ENCODE measurements around the gene TMEM80.
"Not testable (repeated sequence)": the region's sequence is repeated elsewhere in the genome, so short reads cannot be mapped to it uniquely, and the experiment has no call there.

Gene TMEM80

GRCh38 chr11:695538-696248, at the start of gene TMEM80:
TMEM80 (plus strand) TSS chr11:695816; CDS start chr11:695828, 12 bp downstream.
- DNase-seq (ENCODE audit: low read depth in 1 of 2, low spot score in 1 of 2), result peak; percentile 92 to 98

DNA sequence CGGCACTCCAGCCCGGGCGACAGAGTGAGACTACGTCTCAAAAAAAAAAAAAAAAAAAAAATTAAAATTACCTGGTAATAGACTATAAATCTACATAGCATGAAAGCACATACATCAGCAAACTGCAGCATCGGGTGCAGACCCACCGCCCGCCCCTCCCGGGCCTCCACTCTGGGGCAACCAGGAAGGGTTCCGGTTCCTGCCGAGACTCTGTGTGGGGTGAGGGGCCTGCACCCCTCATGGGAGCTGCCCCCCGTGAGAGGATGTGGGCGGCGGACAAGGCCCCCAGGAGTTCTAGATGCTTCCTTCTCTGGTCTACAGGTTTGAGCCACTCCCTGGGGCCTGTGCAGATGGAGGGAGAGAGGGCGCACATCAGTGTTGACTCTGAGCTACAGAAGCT, 49.4 kb upstream of the TMEM80 start:
- DNase-seq (ENCODE audit: low read depth in 1 of 2, low spot score in 1 of 2), result no peak

DNA sequence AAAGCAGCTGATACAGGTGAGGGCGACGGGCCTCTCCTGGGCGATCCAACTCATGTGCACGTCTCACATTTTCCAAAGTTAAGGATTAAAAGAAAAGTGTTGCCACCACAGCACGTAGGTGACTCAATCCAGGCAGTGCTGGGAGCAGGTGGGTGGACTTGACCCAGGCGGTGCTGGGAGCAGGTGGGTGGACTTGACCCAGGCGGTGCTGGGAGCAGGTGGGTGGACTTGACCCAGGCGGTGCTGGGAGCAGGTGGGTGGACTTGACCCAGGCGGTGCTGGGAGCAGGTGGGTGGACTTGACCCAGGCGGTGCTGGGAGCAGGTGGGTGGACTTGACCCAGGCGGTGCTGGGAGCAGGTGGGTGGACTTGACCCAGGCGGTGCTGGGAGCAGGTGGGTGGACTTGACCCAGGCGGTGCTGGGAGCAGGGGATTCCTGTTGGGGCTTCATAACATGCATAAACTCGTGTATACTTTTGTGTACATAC, 47.9 kb upstream of the TMEM80 start:
- DNase-seq (ENCODE audit: low read depth in 1 of 2, low spot score in 1 of 2), result not testable (repeated sequence)

DNA sequence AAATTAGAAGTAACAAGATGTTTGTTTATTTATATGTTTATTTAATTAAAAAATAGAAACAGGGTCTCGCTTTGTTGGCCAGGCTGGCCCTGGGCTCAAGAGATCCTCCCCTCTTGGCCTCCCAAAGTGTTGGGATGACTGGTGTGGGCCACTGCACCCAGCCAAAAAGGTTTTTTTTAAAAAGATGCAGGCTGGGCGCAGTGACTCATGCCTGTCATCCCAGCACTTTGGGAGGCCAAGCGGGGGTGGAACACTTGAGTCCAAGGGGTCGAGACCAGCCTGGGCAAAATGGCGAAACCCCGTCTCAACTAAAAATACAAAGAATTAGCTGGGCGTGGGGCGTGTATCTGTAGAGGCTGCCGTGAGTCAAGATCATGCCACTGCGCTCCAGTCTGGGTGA, 45.1 kb upstream of the TMEM80 start:
- DNase-seq (ENCODE audit: low read depth in 1 of 2, low spot score in 1 of 2), result no peak

DNA sequence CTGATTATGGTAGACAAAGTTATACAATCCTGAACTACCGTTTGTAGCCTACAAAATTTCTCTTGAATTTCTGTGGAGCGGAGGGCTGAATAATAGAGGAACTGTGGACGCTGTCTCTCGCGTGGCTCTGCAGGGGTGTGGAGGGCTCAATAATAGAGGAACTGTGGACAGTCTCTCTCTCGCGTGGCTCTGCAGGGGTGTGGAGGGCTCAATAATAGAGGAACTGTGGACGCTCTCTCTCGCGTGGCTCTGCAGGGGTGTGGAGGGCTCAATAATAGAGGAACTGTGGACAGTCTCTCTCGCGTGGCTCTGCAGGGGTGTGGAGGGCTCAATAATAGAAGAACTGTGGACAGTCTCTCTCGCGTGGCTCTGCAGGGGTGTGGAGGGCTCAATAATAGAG, 42.5 kb upstream of the TMEM80 start:
- DNase-seq (ENCODE audit: low read depth in 1 of 2, low spot score in 1 of 2), result not testable (repeated sequence)

DNA sequence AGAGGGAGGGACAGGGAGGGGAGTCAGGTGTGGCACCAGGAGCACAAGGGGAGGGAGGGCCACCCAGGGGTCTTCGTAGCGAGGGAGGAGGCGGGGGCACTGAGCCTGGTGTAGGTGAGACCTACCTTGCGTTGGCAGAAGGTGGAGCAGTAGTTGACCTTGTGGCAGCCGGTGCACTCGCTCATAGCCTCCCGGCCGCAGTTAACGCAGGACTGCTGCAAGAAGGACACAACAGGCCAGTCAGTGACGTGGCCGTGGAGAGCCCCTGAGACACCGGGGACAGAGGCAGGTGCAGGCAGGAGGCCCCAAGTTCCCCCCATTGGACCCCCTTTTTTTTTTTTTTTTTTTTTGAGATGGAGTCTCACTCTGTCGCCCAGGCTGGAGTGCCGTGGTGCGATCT, 41.8 kb upstream of the TMEM80 start:
- no peak for DNase-seq (ENCODE audit: low read depth in 1 of 2, low spot score in 1 of 2)

GRCh38 chr11:654444-654843, 41.2 kb upstream of the TMEM80 start:
- DNase-seq (ENCODE audit: low read depth in 1 of 2, low spot score in 1 of 2), result not testable (repeated sequence)

- no peak for DNase-seq (ENCODE audit: low read depth in 1 of 2, low spot score in 1 of 2)
Observed at GRCh38 chr11:655036-655726, 40.4 kb upstream of the TMEM80 start.

GRCh38 chr11:656426-656825, 39.2 kb upstream of the TMEM80 start:
- DNase-seq (ENCODE audit: low read depth in 1 of 2, low spot score in 1 of 2), result no peak

- no peak for DNase-seq (ENCODE audit: low read depth in 1 of 2, low spot score in 1 of 2)
Observed at GRCh38 chr11:656866-657265, 38.8 kb upstream of the TMEM80 start.

DNA sequence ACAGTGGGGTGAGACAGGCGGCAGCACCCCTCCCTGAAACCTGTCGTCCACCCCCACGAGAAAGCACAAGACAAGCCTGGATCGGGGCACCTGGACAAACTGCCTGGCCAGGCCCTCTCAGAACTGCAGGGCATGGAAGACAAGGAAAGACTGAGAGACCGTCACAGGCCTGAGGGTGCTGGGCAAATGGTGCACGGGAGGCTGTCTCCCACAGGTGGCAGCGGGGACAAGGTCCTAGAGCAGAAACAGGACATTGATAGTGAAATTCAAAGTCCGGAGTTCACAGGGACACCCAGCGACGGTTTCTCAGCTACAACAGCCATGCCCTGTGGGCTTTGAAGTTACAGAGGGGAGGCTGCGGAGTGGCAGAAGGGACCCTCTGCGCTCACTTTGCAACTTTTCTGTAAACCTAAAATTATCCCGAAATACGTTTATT, 37.9 kb upstream of the TMEM80 start:
- DNase-seq (ENCODE audit: low read depth in 1 of 2, low spot score in 1 of 2), result no peak

- DNase-seq (ENCODE audit: low read depth in 1 of 2, low spot score in 1 of 2), result no peak
Observed at GRCh38 chr11:659532-660085, 36.0 kb upstream of the TMEM80 start.

- DNase-seq (ENCODE audit: low read depth in 1 of 2, low spot score in 1 of 2), result no peak
Observed at GRCh38 chr11:660281-660680, 35.3 kb upstream of the TMEM80 start.

DNA sequence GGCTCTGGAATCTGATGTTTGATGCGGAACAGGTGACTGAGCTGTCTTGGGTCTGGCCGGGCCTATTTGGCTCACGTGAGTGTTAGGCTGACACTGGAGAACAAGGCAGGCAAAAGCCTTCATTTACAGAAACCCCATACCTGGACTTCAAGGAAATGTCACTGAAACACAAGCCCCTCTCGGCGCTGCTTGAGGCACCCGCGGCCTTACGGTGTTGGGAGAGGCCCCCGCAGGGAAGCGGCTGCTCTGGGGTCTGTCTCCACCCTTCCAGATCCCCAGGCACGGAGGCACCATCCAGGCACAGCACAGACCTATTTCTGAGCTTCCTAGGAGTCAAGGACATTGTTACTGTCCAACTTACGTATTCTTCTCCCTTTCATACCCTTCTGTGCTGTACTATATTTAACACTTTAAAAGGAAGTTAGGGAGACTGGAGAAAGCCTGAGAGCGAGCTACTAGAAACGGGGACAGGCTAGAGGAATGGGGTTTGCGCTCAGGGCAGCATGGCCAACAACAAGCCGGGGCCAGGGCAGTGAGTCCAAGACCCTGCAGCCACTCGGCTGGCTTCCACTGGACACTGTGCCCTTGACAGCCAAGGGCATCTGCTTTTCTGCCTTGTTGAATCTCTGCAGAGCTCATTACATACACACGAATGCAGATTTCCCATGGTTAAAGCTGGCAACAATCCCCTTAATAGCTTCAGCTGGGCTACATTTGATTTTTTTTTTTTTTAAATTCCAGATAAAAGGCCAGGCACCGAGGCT, 34.8 kb upstream of the TMEM80 start:
- DNase-seq (ENCODE audit: low read depth in 1 of 2, low spot score in 1 of 2), result no peak

GRCh38 chr11:662689-663274, 32.8 kb upstream of the TMEM80 start:
- DNase-seq (ENCODE audit: low read depth in 1 of 2, low spot score in 1 of 2), result no peak

GRCh38 chr11:665062-665703, 30.4 kb upstream of the TMEM80 start:
- DNase-seq (ENCODE audit: low read depth in 1 of 2, low spot score in 1 of 2), result no peak

- DNase-seq (ENCODE audit: low read depth in 1 of 2, low spot score in 1 of 2), result no peak
Observed at GRCh38 chr11:665704-666281, 29.8 kb upstream of the TMEM80 start.

- no peak for DNase-seq (ENCODE audit: low read depth in 1 of 2, low spot score in 1 of 2)
Observed at GRCh38 chr11:673866-674265, 21.8 kb upstream of the TMEM80 start.

DNA sequence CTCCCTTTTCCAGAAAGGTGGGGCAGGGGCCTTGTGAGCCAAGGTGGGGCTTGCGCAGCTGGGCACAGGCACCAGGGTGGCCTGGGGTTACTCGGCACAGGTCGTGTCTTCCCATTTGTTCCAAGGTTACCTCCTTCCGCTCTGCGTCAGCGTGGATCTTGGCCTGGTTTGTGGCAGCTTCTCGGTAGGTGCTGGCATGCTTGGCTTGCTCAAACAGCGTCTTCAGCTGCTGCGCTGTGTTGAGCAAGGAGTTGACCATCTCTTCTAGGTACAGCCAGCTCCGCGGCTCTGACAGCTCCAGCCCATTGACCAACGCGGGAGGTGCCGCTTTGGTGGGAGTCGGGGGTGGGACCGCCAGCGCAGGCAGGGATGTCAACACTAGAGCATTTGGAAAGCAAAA, 21.2 kb upstream of the TMEM80 start:
- DNase-seq (ENCODE audit: low read depth in 1 of 2, low spot score in 1 of 2), result no peak

- no peak for DNase-seq (ENCODE audit: low read depth in 1 of 2, low spot score in 1 of 2)
Observed at GRCh38 chr11:678297-678696, 17.3 kb upstream of the TMEM80 start.
